Right lobe of liver (tissue), 4 donors: ENCODE results near the gene SH3RF3.

Source experiments
- CTCF ChIP-seq, 4 donors: fragments of 200-600 bp in 3 of 4; fragments of 450-650 bp in 1 of 4; IDR thresholded peaks; one replicate each; pipeline versions ENCODE4 v1.5.1 to v1.8.0; 2016 to 2022; ENCODE audit warnings: antibody characterized with exemption in 4 of 4, mild to moderate bottlenecking in 2 of 4
- POLR2A ChIP-seq: fragments of 450-650 bp; IDR thresholded peaks from one replicate; pipeline ENCODE4 v1.6.1; 2017; ENCODE audit warnings: antibody characterized with exemption, mild to moderate bottlenecking
- donor health status: DM: no; HTN: no; CAD: no.
- donor health status: DM: no; HTN: no; CAD: no.
- donor health status: DM: no; HTN: yes; CAD: no.

GRCh38 chr2:109220860-109221259, 91.9 kb downstream of the SH3RF3 start:
- TF ChIP-seq CTCF (IDR thresholded peaks at IDR 0.05) (no peak), POLR2A (no peak)
